Astrocyte of the spinal cord (primary cell): ENCODE measurements around the gene ANAPC13.
A peak's percentile ranks its signal among the peaks of the same experiment; 100 is the strongest.

Experiments
- DNase-seq: peaks from one replicate; pipeline ENCODE4 v3.0.0; 2011; ENCODE audit warnings: low read depth, low spot score
- H3K4me3 ChIP-seq: 2 replicates; pipeline ENCODE4 v1.5.1; 2011; ENCODE audit warnings: low read depth, mild to moderate bottlenecking, low read length, moderate library complexity
- CTCF ChIP-seq: IDR thresholded peaks from 2 replicates; pipeline ENCODE4 v1.5.1; 2012; ENCODE audit warnings: low read depth, mild to moderate bottlenecking, low read length, inconsistent platforms
- in situ Hi-C: cut with HindIII; loops from 2 replicates; pipeline ENCODE4 v1.10.0; 2017; ENCODE audit warnings: low sequenced_read_pairs

The ANAPC13 gene

GRCh38 chr3:134441321-134441720, 44.5 kb downstream of the ANAPC13 start:
- no peak overlapping the region for H3K4me3 ChIP-seq
- no peak for TF ChIP-seq CTCF
- in situ Hi-C loops = no loop called here
- no peak for DNase-seq

GRCh38 chr3:134437211-134437752, 48.5 kb downstream of the ANAPC13 start:
- DNase-seq = no peak
- in situ Hi-C loops = no loop called here
- no peak overlapping the region for H3K4me3 ChIP-seq
- TF ChIP-seq CTCF = no peak

- in situ Hi-C loops = no loop called here
- TF ChIP-seq CTCF = no peak
- no peak for DNase-seq
Observed at GRCh38 chr3:134432236-134432635, 53.5 kb downstream of the ANAPC13 start.

GRCh38 chr3:134430950-134431445, 54.8 kb downstream of the ANAPC13 start:
- no peak for DNase-seq
- no peak for TF ChIP-seq CTCF
- no peak overlapping the region for H3K4me3 ChIP-seq
- in situ Hi-C loops = no loop called here

More at GRCh38 chr3:134432236-134432635, 53.5 kb downstream of the ANAPC13 start:
- H3K4me3 ChIP-seq = no peak overlapping the region

GRCh38 chr3:134430174-134430573, 55.6 kb downstream of the ANAPC13 start:
- DNase-seq = peak; percentile 26
- in situ Hi-C loops = no loop called here
- no peak for TF ChIP-seq CTCF
- no peak overlapping the region for H3K4me3 ChIP-seq

GRCh38 chr3:134428401-134428800, 57.4 kb downstream of the ANAPC13 start:
- DNase-seq = peak; percentile 64
- in situ Hi-C loops = no loop called here
- H3K4me3 ChIP-seq = no peak overlapping the region
- TF ChIP-seq CTCF = no peak
